ENCODE data around the gene TCN1. TPM values are rescaled to one million over a fixed set of nuclear protein-coding genes. Genes with fewer than 3 reads are reported as not detected.
"Not testable (repeated sequence)": the region's sequence is repeated elsewhere in the genome, so short reads cannot be mapped to it uniquely, and the experiment has no call there.

Gene TCN1, protein sequence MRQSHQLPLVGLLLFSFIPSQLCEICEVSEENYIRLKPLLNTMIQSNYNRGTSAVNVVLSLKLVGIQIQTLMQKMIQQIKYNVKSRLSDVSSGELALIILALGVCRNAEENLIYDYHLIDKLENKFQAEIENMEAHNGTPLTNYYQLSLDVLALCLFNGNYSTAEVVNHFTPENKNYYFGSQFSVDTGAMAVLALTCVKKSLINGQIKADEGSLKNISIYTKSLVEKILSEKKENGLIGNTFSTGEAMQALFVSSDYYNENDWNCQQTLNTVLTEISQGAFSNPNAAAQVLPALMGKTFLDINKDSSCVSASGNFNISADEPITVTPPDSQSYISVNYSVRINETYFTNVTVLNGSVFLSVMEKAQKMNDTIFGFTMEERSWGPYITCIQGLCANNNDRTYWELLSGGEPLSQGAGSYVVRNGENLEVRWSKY
- 1.3 TPM for total RNA-seq

GRCh38 chr11:59866397-59866796, at the start of gene TCN1:
Gene TCN1, minus strand, starts transcription at chr11:59866487. Its CDS starts 17 bp downstream, at chr11:59866470.
- ATAC-seq = no peak
- intact Hi-C loops (cut with DNase I) = no loop called here
- DNase-seq (ENCODE audit: low spot score) = no peak

- intact Hi-C loops (cut with DNase I); ATAC-seq; DNase-seq (ENCODE audit: low spot score): not testable (repeated sequence)
These were observed 37.3 kb upstream of the TCN1 start for GRCh38 chr11:59903569-59903968.

- no peak for ATAC-seq
These were observed 35.0 kb upstream of the TCN1 start for GRCh38 chr11:59901306-59901705.

GRCh38 chr11:59900366-59901126, 34.3 kb upstream of the TCN1 start:
- no peak for ATAC-seq
- DNase-seq (ENCODE audit: low spot score) = no peak
- intact Hi-C loops (cut with DNase I) = no loop called here

More at GRCh38 chr11:59901306-59901705, 35.0 kb upstream of the TCN1 start:
- no peak for DNase-seq (ENCODE audit: low spot score)
- intact Hi-C loops (cut with DNase I) = no loop called here

- no peak for ATAC-seq
- intact Hi-C loops (cut with DNase I) = no loop called here
- no peak for DNase-seq (ENCODE audit: low spot score)
These were observed 33.2 kb upstream of the TCN1 start for GRCh38 chr11:59899532-59899931.

GRCh38 chr11:59898650-59899049, 32.4 kb upstream of the TCN1 start:
- intact Hi-C loops (cut with DNase I) = no loop called here
- ATAC-seq (no peak), DNase-seq (ENCODE audit: low spot score) (no peak)

GRCh38 chr11:59898046-59898445, 31.8 kb upstream of the TCN1 start:
- DNase-seq (ENCODE audit: low spot score) (no peak), ATAC-seq (no peak)
- intact Hi-C loops (cut with DNase I) = no loop called here

DNA sequence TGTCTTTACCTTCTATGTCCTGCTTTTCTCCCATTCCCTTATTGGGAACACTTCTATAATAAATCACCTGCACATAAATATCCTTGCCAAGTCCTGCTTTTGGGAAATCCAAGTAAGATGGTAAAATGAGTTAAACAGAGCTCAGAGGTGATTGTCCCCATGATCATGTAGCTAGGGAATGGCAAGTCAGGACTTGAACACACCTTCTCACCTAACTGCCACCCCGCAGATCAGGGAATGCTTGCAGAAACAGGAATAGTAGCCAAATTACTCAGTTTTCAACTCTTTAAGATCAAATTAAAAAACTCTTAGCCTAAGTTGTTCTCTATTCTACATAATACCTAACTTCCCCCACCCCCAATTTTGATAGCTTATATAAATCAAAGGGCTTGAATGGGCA, 28.3 kb upstream of the TCN1 start:
- intact Hi-C loops (cut with DNase I) = no loop called here
- ATAC-seq (no peak), DNase-seq (ENCODE audit: low spot score) (no peak)

DNA sequence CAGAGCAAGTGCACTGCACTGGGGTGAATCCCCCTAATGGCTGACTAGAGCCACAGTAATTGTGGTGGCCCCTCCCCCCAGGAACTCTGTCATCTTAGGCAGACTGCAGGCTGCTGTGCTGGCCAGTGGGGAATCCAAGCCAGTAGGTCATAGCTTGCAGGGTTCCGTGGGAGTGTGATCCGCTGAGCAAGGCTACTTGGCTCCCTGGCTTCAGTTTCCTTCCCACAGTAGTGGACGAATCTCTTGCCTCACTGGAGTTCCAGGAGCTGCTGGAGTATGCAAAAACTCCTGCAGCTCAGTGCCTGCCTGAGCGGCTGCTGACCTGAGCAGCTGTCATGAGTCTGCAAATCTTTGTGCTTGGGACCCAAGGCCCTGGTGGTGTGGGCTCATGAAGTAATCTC, 25.5 kb upstream of the TCN1 start:
- intact Hi-C loops (cut with DNase I) = no loop called here
- ATAC-seq (peak; percentile 42), DNase-seq (ENCODE audit: low spot score) (no peak)

DNA sequence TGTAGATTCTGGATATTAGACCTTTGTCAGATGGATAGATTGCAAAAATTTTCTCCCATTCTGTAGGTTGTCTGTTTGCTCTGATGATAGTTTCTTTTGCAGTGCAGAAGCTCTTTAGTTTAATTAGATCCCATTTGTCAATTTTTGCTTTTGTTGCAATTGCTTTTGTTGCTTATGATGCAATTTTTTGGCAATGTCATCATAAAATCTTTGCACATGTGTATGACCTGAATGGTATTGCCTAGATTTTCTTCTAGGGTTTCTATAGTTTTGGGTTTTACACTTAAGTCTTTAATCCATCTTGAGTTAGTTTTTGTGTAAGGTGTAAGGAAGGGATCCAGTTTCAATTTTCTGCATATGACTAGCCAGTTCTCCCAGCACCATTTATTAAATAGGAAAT, 20.9 kb upstream of the TCN1 start:
- intact Hi-C loops (cut with DNase I); DNase-seq (ENCODE audit: low spot score); ATAC-seq: not testable (repeated sequence)

DNA sequence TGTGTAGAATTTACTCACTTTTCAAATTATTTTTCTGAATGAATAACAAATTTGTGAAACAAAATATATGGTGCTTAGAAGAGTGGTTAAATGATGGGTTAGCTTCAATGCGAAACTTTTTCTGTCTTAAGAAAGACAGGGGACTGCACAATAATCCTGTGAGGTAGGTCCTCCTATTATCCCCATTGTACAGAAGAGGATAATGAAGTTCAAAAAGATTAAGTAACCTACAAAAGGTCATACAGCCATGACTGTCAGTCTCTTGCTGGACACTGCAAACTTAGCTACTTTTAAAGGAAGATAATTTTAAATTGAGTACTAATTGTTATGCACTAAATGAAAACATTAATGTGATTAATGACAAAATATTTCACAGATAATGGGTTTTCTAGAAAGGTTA, 17.3 kb upstream of the TCN1 start:
- ATAC-seq (no peak), DNase-seq (ENCODE audit: low spot score) (no peak)
- intact Hi-C loops (cut with DNase I) = no loop called here

DNA sequence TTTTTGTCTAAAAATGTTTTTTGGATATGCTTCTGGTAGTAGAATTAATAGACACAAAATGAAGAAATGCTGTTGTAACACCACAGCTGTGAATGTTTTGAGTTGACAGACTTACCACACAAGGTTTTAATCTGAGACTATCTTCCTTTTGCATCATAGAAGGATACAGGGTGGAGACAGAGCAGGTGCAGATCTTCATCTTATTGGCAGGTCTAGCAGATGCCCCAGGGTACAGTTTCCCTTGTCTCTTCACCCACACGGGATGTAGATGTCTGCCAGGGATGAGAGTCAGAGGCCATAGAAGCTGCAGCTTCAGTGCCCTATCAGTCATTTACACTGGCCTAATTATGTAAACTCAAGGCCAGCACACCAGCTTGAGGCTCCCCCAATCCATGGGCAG, 13.3 kb upstream of the TCN1 start:
- intact Hi-C loops (cut with DNase I) = no loop called here
- ATAC-seq (no peak), DNase-seq (ENCODE audit: low spot score) (no peak)

- ATAC-seq = no peak
- no peak for DNase-seq (ENCODE audit: low spot score)
- intact Hi-C loops (cut with DNase I) = no loop called here
These were observed 12.3 kb upstream of the TCN1 start, which contains the start of gene OOSP3 for GRCh38 chr11:59878575-59878974. Gene OOSP3, plus strand, starts transcription at chr11:59878782. Its CDS starts 27 bp downstream, at chr11:59878809.

DNA sequence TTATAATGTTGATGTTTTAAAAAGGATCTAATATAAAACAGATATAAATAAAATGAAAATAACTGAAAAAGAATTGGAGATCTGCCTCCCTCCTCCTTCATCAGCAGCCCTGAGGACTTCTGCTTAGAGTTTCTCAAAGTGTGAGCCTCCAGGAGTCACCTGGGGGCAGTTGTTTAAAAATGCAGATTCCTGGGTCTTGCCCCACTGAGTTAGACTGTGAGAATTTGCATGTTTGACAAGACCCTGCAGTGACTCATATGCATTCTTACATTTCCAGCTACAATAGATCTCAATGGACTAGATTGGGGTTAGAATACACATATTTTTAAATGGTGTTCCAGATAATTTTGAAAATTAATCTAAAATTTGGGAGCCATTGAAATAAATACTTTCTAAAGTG, 11.5 kb upstream of the TCN1 start:
- intact Hi-C loops (cut with DNase I) = no loop called here
- ATAC-seq (no peak), DNase-seq (ENCODE audit: low spot score) (no peak)

GRCh38 chr11:59877325-59877724, 11.0 kb upstream of the TCN1 start:
- intact Hi-C loops (cut with DNase I) = no loop called here
- DNase-seq (ENCODE audit: low spot score) (no peak), ATAC-seq (no peak)

DNA sequence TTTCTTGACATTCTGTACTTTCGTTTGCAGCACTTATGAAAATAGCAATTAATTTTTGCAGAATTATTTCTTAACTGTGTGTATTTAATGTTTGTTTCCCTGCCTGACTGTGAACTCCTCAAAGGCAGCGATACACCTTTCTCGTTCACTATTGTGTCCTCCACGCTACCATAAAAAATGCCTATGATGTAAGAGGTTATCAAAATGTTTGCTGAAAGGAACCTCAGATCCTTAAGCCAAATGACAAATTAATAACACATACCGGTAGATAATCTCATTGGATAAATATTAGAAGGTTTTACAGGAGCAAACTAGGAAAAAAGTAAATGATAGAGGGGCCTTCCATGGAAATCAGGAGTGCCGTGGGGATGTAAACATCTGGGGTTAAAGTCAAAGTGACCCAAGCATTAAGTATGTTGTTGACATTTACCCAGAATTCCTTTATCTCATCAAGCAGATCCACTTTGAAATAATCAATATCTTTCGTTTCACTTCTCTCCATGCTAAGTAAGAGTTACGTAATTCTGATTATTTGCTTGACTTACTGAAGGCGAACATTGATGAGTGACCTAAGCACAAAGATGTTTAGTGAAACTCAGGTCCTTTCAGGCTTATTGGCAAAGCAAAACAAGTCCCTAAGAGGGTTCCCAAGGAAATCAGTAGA, 9.7 kb upstream of the TCN1 start:
- intact Hi-C loops (cut with DNase I) = no loop called here
- DNase-seq (ENCODE audit: low spot score) (no peak), ATAC-seq (no peak)

DNA sequence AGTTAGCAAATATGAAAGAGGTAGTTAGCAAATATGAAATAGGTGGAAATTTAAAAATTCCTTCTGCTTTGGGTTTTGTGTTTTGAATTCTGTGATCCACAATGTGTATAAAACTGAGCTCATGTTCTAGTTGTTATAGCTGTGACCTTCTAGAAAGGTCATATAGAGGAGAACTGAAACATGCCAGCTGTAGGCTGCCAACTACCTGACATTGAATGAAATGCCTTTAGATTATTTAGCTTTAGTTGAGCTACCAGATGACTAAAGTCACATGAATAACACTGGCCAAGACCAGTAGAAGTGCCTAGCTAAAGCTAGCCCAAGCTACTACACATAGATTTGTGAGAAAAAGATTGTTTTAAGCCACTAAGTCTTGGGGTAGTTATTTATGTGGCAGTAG, 5.8 kb upstream of the TCN1 start:
- DNase-seq (ENCODE audit: low spot score) = no peak
- ATAC-seq = no peak
- intact Hi-C loops (cut with DNase I) = no loop called here

- intact Hi-C loops (cut with DNase I) = no loop called here
- no peak for ATAC-seq
- no peak for DNase-seq (ENCODE audit: low spot score)
These were observed 1.7 kb upstream of the TCN1 start for GRCh38 chr11:59867946-59868345.

- ATAC-seq = no peak
- intact Hi-C loops (cut with DNase I) = no loop called here
- DNase-seq (ENCODE audit: low spot score) = no peak
These were observed 549 bp upstream of the TCN1 start for GRCh38 chr11:59866836-59867235.

DNA sequence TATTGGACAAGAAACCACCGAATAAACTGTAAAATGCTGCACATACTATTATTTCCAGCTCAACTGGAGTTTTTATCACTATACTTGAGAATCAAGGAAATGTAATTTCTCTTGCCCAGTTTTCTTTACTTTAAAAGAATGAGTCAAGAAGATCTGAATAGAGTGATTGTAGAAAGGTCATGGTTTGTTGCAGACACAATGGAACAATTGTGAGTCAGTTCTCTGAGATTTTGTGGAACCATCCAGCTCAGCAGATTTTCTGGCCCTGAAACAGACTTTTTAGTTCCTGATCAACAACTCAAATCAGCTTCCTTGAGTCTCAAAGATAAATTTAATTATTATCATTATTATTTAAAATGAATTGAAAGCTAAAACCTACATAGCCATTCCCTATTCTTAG, 1.3 kb downstream of the TCN1 start:
- DNase-seq (ENCODE audit: low spot score) (no peak), ATAC-seq (peak; percentile 58)
- intact Hi-C loops (cut with DNase I) = no loop called here
